Breast epithelium (tissue), 3 donors: ENCODE measurements around the gene PIP4K2C.

Experiments
- CTCF ChIP-seq, 3 donors: fragments of 450-650 bp; IDR thresholded peaks; one replicate each; pipeline ENCODE4 v1.5.1; 2016 to 2017; ENCODE audit warnings: antibody characterized with exemption in 3 of 3, mild to moderate bottlenecking in 3 of 3, moderate library complexity in 3 of 3
- POLR2A ChIP-seq: fragments of 450-650 bp; IDR thresholded peaks from one replicate; pipeline ENCODE4 v1.6.1; 2016; ENCODE audit warnings: antibody characterized with exemption, mild to moderate bottlenecking, moderate library complexity
- POLR2AphosphoS5 ChIP-seq, 3 donors: sonication (generic); formaldehyde crosslinking; IDR thresholded peaks; one replicate each; pipeline ENCODE4 v1.6.1; 2017; ENCODE audit warnings: antibody characterized with exemption in 3 of 3

GRCh38 chr12:57558864-57559263 is 32.1 kb upstream of the PIP4K2C start:
- TF ChIP-seq POLR2AphosphoS5 (IDR thresholded peaks at IDR 0.05) (no peak), CTCF (IDR thresholded peaks at IDR 0.05) (no peak), POLR2A (no peak)
